Hepatocyte (in vitro differentiated cells): ENCODE data around the gene DGCR2. TPM values are rescaled to one million over a fixed set of nuclear protein-coding genes. Genes with fewer than 3 reads are reported as not detected.

Source experiments
- DNase-seq: peaks from one replicate; pipeline ENCODE4 v3.0.0-alpha.2; 2016; ENCODE audit warnings: low spot score
- H2AFZ ChIP-seq: fragments of 200-600 bp; sonication (generic); 2 replicates; pipeline ENCODE4 v1.6.0; 2016; ENCODE audit warnings: antibody characterized with exemption, mild to moderate bottlenecking
- H3K27ac ChIP-seq: fragments of 200-600 bp; sonication (generic); 2 replicates; pipeline ENCODE4 v1.5.1; 2016; ENCODE audit warnings: mild to moderate bottlenecking
- H3K27me3 ChIP-seq: fragments of 200-600 bp; sonication (generic); 2 replicates; pipeline ENCODE4 v1.6.1; 2016
- H3K36me3 ChIP-seq: fragments of 200-600 bp; sonication (generic); replicated peaks from 2 replicates; pipeline ENCODE4 v1.5.1; 2016; ENCODE audit warnings: low read depth; ENCODE audit not compliant: insufficient read depth
- H3K4me1 ChIP-seq: fragments of 200-600 bp; sonication (generic); 2 replicates; pipeline ENCODE4 v1.5.1; 2016; ENCODE audit warnings: mild to moderate bottlenecking, moderate library complexity; ENCODE audit not compliant: insufficient read depth
- H3K4me2 ChIP-seq: fragments of 200-600 bp; sonication (generic); 2 replicates; pipeline ENCODE4 v1.6.0; 2016
- H3K4me3 ChIP-seq: fragments of 200-600 bp; sonication (generic); 2 replicates; pipeline ENCODE4 v1.5.1; 2016; ENCODE audit warnings: mild to moderate bottlenecking
- H3K79me2 ChIP-seq: fragments of 200-600 bp; sonication (generic); 2 replicates; pipeline ENCODE4 v1.6.0; 2017; ENCODE audit warnings: mild to moderate bottlenecking
- H3K9me2 ChIP-seq: fragments of 200-600 bp; sonication (generic); replicated peaks from 2 replicates; pipeline ENCODE4 v1.6.0; 2017; ENCODE audit warnings: mild to moderate bottlenecking; ENCODE audit not compliant: insufficient read depth
- H3K9me3 ChIP-seq: fragments of 200-600 bp; sonication (generic); 2 replicates; pipeline ENCODE4 v1.5.1; 2016; ENCODE audit warnings: low read depth, mild to moderate bottlenecking
- H4K20me1 ChIP-seq: fragments of 200-600 bp; sonication (generic); 2 replicates; pipeline ENCODE4 v1.6.0; 2016; ENCODE audit warnings: mild to moderate bottlenecking; ENCODE audit not compliant: insufficient read depth, poor library complexity, severe bottlenecking
- EZH2 ChIP-seq: fragments of 200-600 bp; sonication (generic); IDR thresholded peaks from 2 replicates; pipeline ENCODE4 v1.6.1; 2016; ENCODE audit warnings: antibody characterized with exemption, mild to moderate bottlenecking, borderline replicate concordance
- EZH2phosphoT487 ChIP-seq: fragments of 200-600 bp; sonication (generic); IDR thresholded peaks from one replicate; pipeline ENCODE4 v1.6.1; 2018; ENCODE audit warnings: antibody characterized with exemption, mild to moderate bottlenecking, low read depth, moderate library complexity; ENCODE audit not compliant: unreplicated experiment, severe bottlenecking
- WGBS: methylation state at CpG from one replicate; pipeline ENCODE4 v1.1.6; 2016; ENCODE audit warnings: low lambda C conversion rate; ENCODE audit errors: missing lambda C conversion rate; 5-methylcytosine and 5-hydroxymethylcytosine counted together
- polyA plus RNA-seq: library from polyadenylated mRNA; unstranded; fragments of >200 nt; fragmentation: Nextera tagmentation; extraction: Ambion mirVana; gene quantifications from 2 replicates; pipeline ENCODE4 v1.2.1, GENCODE V29; 2016
- total RNA-seq: library from RNA; depleted of rRNA; stranded (reverse); fragments of >200 nt; gene quantifications from 2 replicates; pipeline ENCODE4 v1.2.3, GENCODE V29; 2014
- TF ChIP-seq, protein P1 (sequence below): fragments of 200-600 bp; sonication (generic); IDR thresholded peaks from 2 replicates; pipeline ENCODE4 v1.5.1; 2016; ENCODE audit warnings: antibody characterized with exemption, mild to moderate bottlenecking; ENCODE audit not compliant: poor library complexity

Gene DGCR2
- total and polyA plus RNA-seq, 2 experiments from 2014 or later = 61.5 to 67.2 TPM

DNA sequence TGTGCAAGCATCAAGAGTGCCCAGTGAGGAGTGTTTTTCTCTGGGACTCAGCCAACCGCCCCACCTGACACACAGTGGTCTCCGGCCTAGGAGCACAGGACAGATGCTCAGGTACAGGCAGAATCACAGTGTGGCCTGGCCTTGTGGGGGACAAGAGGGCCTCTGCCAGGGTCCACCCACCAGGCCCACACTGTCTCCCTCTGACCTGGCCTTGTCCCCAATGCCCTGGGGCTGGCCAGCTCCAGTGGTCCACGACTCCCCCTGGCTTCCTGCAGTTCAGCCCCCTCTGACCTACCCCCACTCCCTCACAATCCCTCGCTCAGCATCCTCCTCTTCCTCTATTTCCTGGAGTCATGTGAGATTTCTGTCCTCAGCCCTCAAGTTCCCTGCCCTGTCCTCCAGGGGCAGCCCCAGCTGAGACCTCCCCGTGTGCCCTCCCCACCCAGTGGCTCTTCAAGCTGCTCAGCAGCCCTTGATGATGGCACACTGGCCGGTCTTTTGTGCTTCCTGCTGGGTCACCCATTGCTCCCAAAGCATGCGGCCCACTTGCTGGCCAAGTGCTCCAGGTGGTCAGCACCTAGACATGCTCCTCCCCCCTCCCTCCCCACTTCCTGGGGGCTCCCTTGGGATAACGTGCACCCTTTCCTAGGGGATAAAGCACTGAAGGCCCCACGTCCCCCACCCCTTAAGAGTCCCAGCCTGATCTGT lies 10.6 kb upstream of the DGCR2 start:
- Histone ChIP-seq H2AFZ (no peak overlapping the region), H3K79me2 (no peaks in the 10 kb centered on the region), H3K27me3 (no peaks in the 10 kb centered on the region), H3K27ac (no peak overlapping the region), H3K9me2 (no peaks in the 10 kb centered on the region), H3K36me3 (no peaks in the 10 kb centered on the region), H3K4me3 (no peak overlapping the region), H3K4me2 (no peak overlapping the region), H4K20me1 (no peaks in the 10 kb centered on the region), H3K9me3 (no peaks in the 10 kb centered on the region), H3K4me1 (no peaks in the 10 kb centered on the region)
- WGBS = 96% methylated on average over 9 of the region's 9 CpGs
- TF ChIP-seq EZH2phosphoT487 = no peak
- TF ChIP-seq, protein P1, sequence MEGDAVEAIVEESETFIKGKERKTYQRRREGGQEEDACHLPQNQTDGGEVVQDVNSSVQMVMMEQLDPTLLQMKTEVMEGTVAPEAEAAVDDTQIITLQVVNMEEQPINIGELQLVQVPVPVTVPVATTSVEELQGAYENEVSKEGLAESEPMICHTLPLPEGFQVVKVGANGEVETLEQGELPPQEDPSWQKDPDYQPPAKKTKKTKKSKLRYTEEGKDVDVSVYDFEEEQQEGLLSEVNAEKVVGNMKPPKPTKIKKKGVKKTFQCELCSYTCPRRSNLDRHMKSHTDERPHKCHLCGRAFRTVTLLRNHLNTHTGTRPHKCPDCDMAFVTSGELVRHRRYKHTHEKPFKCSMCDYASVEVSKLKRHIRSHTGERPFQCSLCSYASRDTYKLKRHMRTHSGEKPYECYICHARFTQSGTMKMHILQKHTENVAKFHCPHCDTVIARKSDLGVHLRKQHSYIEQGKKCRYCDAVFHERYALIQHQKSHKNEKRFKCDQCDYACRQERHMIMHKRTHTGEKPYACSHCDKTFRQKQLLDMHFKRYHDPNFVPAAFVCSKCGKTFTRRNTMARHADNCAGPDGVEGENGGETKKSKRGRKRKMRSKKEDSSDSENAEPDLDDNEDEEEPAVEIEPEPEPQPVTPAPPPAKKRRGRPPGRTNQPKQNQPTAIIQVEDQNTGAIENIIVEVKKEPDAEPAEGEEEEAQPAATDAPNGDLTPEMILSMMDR = no peak
- TF ChIP-seq EZH2 = no peak
- no peak for DNase-seq

DNA sequence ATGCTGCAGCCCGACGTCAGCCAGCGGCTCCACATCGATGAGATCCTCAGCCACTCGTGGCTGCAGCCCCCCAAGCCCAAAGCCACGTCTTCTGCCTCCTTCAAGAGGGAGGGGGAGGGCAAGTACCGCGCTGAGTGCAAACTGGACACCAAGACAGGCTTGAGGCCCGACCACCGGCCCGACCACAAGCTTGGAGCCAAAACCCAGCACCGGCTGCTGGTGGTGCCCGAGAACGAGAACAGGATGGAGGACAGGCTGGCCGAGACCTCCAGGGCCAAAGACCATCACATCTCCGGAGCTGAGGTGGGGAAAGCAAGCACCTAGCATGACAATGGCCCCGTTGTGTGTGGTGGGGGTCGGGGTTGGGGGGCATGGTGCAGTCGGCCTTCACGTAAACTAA lies 9.9 kb upstream of the DGCR2 start:
- DNase-seq = no peak
- Histone ChIP-seq H3K4me2 (no peak overlapping the region), H3K27me3 (no peaks in the 10 kb centered on the region), H3K4me3 (no peak overlapping the region), H3K4me1 (no peaks in the 10 kb centered on the region), H2AFZ (no peak overlapping the region), H3K36me3 (no peaks in the 10 kb centered on the region), H3K79me2 (no peaks in the 10 kb centered on the region), H4K20me1 (no peaks in the 10 kb centered on the region), H3K9me3 (no peaks in the 10 kb centered on the region), H3K9me2 (no peaks in the 10 kb centered on the region), H3K27ac (no peak overlapping the region)
- TF ChIP-seq EZH2 = no peak
- TF ChIP-seq, protein P1 = no peak
- no peak for TF ChIP-seq EZH2phosphoT487
- 96% methylated on average over 20 of the region's 20 CpGs for WGBS

DNA sequence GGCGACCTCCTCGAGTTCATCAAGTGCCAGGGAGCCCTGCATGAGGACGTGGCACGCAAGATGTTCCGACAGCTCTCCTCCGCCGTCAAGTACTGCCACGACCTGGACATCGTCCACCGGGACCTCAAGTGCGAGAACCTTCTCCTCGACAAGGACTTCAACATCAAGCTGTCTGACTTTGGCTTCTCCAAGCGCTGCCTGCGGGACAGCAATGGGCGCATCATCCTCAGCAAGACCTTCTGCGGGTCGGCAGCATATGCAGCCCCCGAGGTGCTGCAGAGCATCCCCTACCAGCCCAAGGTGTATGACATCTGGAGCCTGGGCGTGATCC lies 9.4 kb upstream of the DGCR2 start:
- Histone ChIP-seq H3K4me2 (no peak overlapping the region), H3K9me3 (no peaks in the 10 kb centered on the region), H3K9me2 (no peaks in the 10 kb centered on the region), H3K4me3 (no peak overlapping the region), H3K27me3 (no peaks in the 10 kb centered on the region), H3K36me3 (no peaks in the 10 kb centered on the region), H2AFZ (no peak overlapping the region), H3K4me1 (no peaks in the 10 kb centered on the region), H3K27ac (no peak overlapping the region), H3K79me2 (no peaks in the 10 kb centered on the region), H4K20me1 (no peaks in the 10 kb centered on the region)
- TF ChIP-seq, protein P1 = no peak
- TF ChIP-seq EZH2 (no peak), EZH2phosphoT487 (no peak)
- DNase-seq = no peak
- WGBS = 97% methylated on average over 19 of the region's 19 CpGs
